ENCODE data around the gene MRC2.

MRC2 gene

GRCh38 chr17:62705156-62705777 lies 77.8 kb downstream of the MRC2 start:
- DNase-seq: no peak

GRCh38 chr17:62705778-62706597 lies 78.5 kb downstream of the MRC2 start:
- DNase-seq: no peak

- no peak for DNase-seq
Measured at GRCh38 chr17:62706598-62707424, 79.3 kb downstream of the MRC2 start.

GRCh38 chr17:62707425-62707739 lies 79.9 kb downstream of the MRC2 start:
- DNase-seq: no peak

GRCh38 chr17:62708587-62708986 lies 81.1 kb downstream of the MRC2 start:
- DNase-seq: no peak

GRCh38 chr17:62712171-62712581 lies 84.7 kb downstream of the MRC2 start:
- DNase-seq: no peak

GRCh38 chr17:62713086-62713881 lies 85.8 kb downstream of the MRC2 start:
- DNase-seq: no peak

GRCh38 chr17:62714016-62714777 lies 86.7 kb downstream of the MRC2 start:
- no peak for DNase-seq

GRCh38 chr17:62715882-62716390 lies 88.5 kb downstream of the MRC2 start:
- no peak for DNase-seq

- DNase-seq: no peak
Measured at GRCh38 chr17:62716834-62717588, 89.5 kb downstream of the MRC2 start.

GRCh38 chr17:62717589-62717855 lies 90.1 kb downstream of the MRC2 start:
- no peak for DNase-seq

GRCh38 chr17:62717889-62718288 lies 90.4 kb downstream of the MRC2 start:
- DNase-seq: no peak

- DNase-seq: peak; percentile 61
Measured at GRCh38 chr17:62718429-62718828, 91.0 kb downstream of the MRC2 start.

GRCh38 chr17:62719586-62719985 lies 92.1 kb downstream of the MRC2 start:
- DNase-seq: no peak

- no peak for DNase-seq
Measured at GRCh38 chr17:62720126-62720850, 92.8 kb downstream of the MRC2 start.

GRCh38 chr17:62722625-62723024 lies 95.2 kb downstream of the MRC2 start:
- no peak for DNase-seq

- no peak for DNase-seq
Measured at GRCh38 chr17:62723842-62724241, 96.4 kb downstream of the MRC2 start.

- peak; percentile 90 for DNase-seq
Measured at GRCh38 chr17:62724398-62725146, 97.1 kb downstream of the MRC2 start.

- no peak for DNase-seq
Measured at GRCh38 chr17:62725791-62726249, 98.3 kb downstream of the MRC2 start.
